Right lobe of liver (tissue), 6 donors: ENCODE data around the gene ASH1L. TPM values are rescaled to one million over a fixed set of nuclear protein-coding genes. Genes with fewer than 3 reads are reported as not detected.

ENCODE experiments used
- ATAC-seq, 4 donors: fragments of 200-7000 bp; cut with Tn5 transposase; one replicate each; pipeline ENCODE4 v1.9.1; 2020; ENCODE audit warnings: mild to moderate bottlenecking in 4 of 4, moderate library complexity in 4 of 4
- DNase-seq, 3 donors: peaks; one replicate each; pipeline ENCODE4 v3.0.0-alpha.2; 2020
- H3K27ac ChIP-seq, 3 donors: fragments of 200-600 bp; one replicate each; pipeline ENCODE4 v1.8.0; 2022
- H3K27me3 ChIP-seq, 2 donors: fragments of 200-600 bp; one replicate each; pipeline ENCODE4 v1.8.0; 2022
- H3K36me3 ChIP-seq, 4 donors: fragments of 200-600 bp; sonication (generic) in 1 of 4; one replicate each; pipeline versions ENCODE4 v1.5.1 to v1.8.0; 2017 to 2022; ENCODE audit warnings: control low read depth in 1 of 4
- H3K4me1 ChIP-seq, 4 donors: fragments of 200-600 bp; sonication (generic) in 1 of 4; one replicate each; pipeline versions ENCODE4 v1.5.1 to v1.8.0; 2017 to 2022; ENCODE audit warnings: control low read depth in 1 of 4
- H3K4me3 ChIP-seq, 3 donors: fragments of 200-600 bp; one replicate each; pipeline ENCODE4 v1.8.0; 2022
- H3K9me3 ChIP-seq, 4 donors: fragments of 200-600 bp; sonication (generic) in 1 of 4; one replicate each; pipeline versions ENCODE4 v1.5.1 to v1.8.0; 2017 to 2022; ENCODE audit warnings: control low read depth in 1 of 4
- POLR2A ChIP-seq: fragments of 450-650 bp; IDR thresholded peaks from one replicate; pipeline ENCODE4 v1.6.1; 2017; ENCODE audit warnings: antibody characterized with exemption, mild to moderate bottlenecking
- WGBS: methylation state at CpG from one replicate; pipeline ENCODE4 v1.1.6; 2018; ENCODE audit warnings: low coverage, low lambda C conversion rate; ENCODE audit not compliant: insufficient coverage; ENCODE audit errors: missing lambda C conversion rate; 5-methylcytosine and 5-hydroxymethylcytosine counted together
- intact Hi-C, 2 donors: fragments of 100-400 bp; cut with DNase I; formaldehyde crosslinking; loops; one replicate each; pipeline versions ENCODE4 v1.11.2 to v1.14.1; 2022
- total RNA-seq, 6 experiments: library from RNA; depleted of rRNA in 2 of 6; stranded (reverse); fragments of >200 nt in 2 of 6; fragmentation: NEBNext Ultra II Directional in 3 of 6; extraction: Animal tissue kit (Norgen Biotek cat#: 25700) in 3 of 6; gene quantifications; one replicate each; pipeline versions ENCODE4 v1.1.0 to v1.2.4, GENCODE V29; 2016 to 2023
- TF ChIP-seq, protein P1 (sequence below), 4 donors: fragments of 200-600 bp in 3 of 4; fragments of 450-650 bp in 1 of 4; IDR thresholded peaks; one replicate each; pipeline versions ENCODE4 v1.5.1 to v1.8.0; 2016 to 2022; ENCODE audit warnings: antibody characterized with exemption in 4 of 4, mild to moderate bottlenecking in 2 of 4
- donor health status: DM: no; HTN: yes; CAD: no.
- donor health status: DM: no; HTN: no; CAD: no.
- donor health status: DM: no; HTN: no; CAD: no.
- donor health status: DM: no; HTN: yes; CAD: no.
- donor health status: DM: no; HTN: yes; CAD: no.

Gene ASH1L
- total RNA-seq, 6 experiments from 2014 or later = 13.9 to 24.3 (median 17.6) TPM

DNA sequence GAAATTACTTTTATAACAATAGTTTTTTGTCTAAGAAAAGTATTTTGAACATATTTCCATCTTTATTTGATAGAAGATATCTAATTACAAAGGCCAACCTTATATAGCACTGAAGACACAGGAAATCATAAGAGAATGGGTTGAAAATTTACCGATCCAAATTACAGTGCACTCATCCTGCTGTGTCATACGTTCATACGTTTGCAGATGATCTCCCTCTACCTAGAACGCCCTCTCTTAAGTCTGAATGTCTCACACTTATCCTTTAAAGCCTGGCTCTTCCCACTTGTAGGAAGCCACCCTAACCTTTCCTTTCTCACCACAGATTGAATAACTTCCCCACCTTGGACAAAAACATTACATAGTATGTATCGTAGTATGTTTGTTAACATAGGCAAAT, 9.3 kb downstream of the ASH1L start:
- ATAC-seq (no peak), DNase-seq (no peak)
- Histone ChIP-seq H3K4me3 (no peak overlapping the region), H3K4me1 (no peaks in the 10 kb centered on the region), H3K36me3 (peaks cover 0 to 2% (median 0%) of the 10 kb centered on the region in 4 donors), H3K9me3 (no peaks in the 10 kb centered on the region), H3K27me3 (no peaks in the 10 kb centered on the region), H3K27ac (no peak overlapping the region)
- intact Hi-C loops = no loop called here
- TF ChIP-seq, protein P1, sequence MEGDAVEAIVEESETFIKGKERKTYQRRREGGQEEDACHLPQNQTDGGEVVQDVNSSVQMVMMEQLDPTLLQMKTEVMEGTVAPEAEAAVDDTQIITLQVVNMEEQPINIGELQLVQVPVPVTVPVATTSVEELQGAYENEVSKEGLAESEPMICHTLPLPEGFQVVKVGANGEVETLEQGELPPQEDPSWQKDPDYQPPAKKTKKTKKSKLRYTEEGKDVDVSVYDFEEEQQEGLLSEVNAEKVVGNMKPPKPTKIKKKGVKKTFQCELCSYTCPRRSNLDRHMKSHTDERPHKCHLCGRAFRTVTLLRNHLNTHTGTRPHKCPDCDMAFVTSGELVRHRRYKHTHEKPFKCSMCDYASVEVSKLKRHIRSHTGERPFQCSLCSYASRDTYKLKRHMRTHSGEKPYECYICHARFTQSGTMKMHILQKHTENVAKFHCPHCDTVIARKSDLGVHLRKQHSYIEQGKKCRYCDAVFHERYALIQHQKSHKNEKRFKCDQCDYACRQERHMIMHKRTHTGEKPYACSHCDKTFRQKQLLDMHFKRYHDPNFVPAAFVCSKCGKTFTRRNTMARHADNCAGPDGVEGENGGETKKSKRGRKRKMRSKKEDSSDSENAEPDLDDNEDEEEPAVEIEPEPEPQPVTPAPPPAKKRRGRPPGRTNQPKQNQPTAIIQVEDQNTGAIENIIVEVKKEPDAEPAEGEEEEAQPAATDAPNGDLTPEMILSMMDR (IDR thresholded peaks at IDR 0.05) = no peak
- no peak for TF ChIP-seq POLR2A
- 28% methylated on average over 4 of the region's 5 CpGs for WGBS

DNA sequence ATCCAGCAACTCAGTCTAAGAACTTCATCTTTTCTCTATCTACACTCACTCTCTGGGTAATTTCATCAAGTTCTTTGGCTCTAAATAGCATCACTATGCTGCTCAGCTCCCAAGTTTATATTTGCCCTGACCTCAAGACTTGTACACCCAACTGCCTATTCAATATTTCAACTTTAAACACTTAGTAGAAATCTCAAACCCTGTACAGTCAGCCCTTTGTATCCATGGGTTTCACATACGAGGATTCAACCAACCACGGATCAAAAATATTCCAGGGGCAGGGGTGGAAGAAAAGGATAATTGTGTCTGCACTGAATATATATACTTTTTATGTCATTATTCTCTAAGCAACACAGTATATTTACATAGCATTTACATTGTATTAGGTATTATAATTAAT, 13.9 kb downstream of the ASH1L start:
- Histone ChIP-seq H3K4me1 (no peaks in the 10 kb centered on the region), H3K9me3 (no peaks in the 10 kb centered on the region), H3K27ac (no peak overlapping the region), H3K27me3 (no peaks in the 10 kb centered on the region), H3K4me3 (no peak overlapping the region), H3K36me3 (no peaks in the 10 kb centered on the region)
- ATAC-seq (no peak), DNase-seq (no peak)
- intact Hi-C loops = no loop called here
- WGBS = 77% methylated on average over 2 of the region's 2 CpGs
- TF ChIP-seq POLR2A = no peak

DNA sequence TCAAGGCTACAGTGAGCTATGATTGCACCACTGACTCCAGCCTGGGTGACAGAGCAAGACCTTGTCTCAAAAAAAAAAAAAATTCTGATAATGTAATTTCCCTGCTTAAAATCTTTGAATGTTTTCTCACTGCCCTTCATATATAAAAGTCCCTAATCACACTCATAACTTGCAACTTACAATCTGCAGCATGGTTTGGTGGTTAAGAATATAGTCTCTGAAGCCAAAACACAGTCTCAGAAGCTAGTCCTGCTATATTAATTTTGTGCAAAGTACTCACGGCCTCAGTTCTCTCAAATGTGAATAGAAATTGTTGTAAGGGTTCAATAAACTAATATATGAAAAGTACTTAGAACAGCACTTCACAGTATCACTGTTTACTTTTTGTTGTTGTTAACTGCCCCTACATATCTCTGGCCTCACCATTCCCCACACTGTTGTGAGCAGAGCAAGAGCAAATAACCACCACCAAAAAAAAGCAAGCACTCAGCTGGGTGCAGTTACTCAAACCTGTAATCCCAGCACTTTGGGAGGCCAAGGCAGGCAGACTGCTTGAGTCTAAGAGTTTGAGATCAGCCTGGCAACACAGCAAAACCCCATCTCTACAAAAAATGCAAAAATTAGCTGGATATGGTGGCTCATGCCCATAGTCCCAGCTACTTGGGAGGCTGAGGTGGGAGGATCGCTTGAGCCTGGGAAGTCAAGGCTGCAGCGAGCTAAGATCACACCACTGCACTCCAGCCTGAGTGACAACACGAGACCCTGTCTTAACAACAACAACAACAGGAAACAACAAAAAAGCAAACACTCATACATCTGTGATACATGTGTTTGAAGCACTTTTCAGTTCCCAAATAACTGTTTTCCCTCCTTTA, 22.4 kb downstream of the ASH1L start:
- WGBS = 82% methylated on average over 4 of the region's 4 CpGs
- TF ChIP-seq POLR2A = no peak
- TF ChIP-seq, protein P1 (IDR thresholded peaks at IDR 0.05) = no peak
- DNase-seq = no peak
- no peak overlapping the region for H3K4me3 ChIP-seq
- intact Hi-C loops = no loop called here
- no peak for ATAC-seq
- H3K4me1 ChIP-seq = peaks cover 0 to 31% (median 3%) of the 10 kb centered on the region in 4 donors
- H3K27ac ChIP-seq = no peak overlapping the region
- H3K9me3 ChIP-seq = no peaks in the 10 kb centered on the region
- H3K36me3 ChIP-seq = no peaks in the 10 kb centered on the region
- no peaks in the 10 kb centered on the region for H3K27me3 ChIP-seq

DNA sequence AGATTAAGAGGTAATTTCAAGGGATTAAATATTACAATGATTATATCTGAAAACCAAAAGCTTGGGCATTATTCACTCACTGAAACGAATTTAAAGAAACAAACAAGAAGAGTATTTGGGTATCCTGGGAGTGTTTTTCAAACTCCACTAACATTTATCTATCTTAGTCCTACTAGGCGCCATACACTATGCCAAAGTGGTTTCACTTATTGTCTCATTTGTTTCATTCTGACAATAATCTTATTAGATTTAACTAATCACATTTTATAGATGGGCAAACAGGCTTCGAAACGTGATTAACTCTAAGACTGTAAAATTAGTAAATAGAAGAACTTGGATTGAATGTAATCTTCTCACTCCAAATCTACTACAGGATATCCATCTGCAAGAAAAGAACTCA, 25.4 kb downstream of the ASH1L start:
- 74% methylated on average over 4 of the region's 4 CpGs for WGBS
- Histone ChIP-seq H3K9me3 (no peaks in the 10 kb centered on the region), H3K4me1 (peaks cover 0 to 42% (median 6%) of the 10 kb centered on the region in 4 donors), H3K4me3 (no peak overlapping the region), H3K36me3 (no peaks in the 10 kb centered on the region), H3K27me3 (no peaks in the 10 kb centered on the region), H3K27ac (no peak overlapping the region)
- DNase-seq = no peak
- no peak for ATAC-seq
- TF ChIP-seq, protein P1 (IDR thresholded peaks at IDR 0.05) = no peak
- no peak for TF ChIP-seq POLR2A
- intact Hi-C loops = no loop called here

DNA sequence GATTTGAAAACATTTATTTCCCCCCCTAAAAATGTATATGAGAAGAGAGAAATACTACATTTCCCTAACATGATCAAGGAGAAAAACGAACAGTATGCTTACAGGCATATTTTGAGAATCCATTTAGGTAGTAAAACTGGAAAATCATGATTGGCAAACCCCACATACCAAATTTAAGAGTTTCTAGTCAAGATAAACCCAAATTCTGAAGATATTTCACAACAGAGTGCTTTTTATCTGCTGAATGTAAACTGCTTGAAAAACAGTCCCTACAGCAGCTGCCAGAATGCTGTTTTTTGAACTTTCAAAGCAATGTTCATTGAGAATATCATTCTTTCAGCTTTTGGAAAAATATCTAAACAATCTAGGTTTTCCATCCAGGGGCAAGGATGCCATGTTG, 31.0 kb downstream of the ASH1L start:
- ATAC-seq (peak in 1 of 4 donors; percentile 34), DNase-seq (no peak)
- WGBS = 22% methylated on average over 1 of the region's 1 CpG
- no peak for TF ChIP-seq POLR2A
- TF ChIP-seq, protein P1 (IDR thresholded peaks at IDR 0.05) = no peak
- Histone ChIP-seq H3K36me3 (no peaks in the 10 kb centered on the region), H3K4me3 (no peak overlapping the region), H3K27ac (no peak overlapping the region), H3K27me3 (no peaks in the 10 kb centered on the region), H3K9me3 (no peaks in the 10 kb centered on the region), H3K4me1 (peaks cover 0 to 32% (median 6%) of the 10 kb centered on the region in 4 donors)
- intact Hi-C loops = no loop called here
